ENCODE data around the gene TGM2.

The TGM2 gene

DNA sequence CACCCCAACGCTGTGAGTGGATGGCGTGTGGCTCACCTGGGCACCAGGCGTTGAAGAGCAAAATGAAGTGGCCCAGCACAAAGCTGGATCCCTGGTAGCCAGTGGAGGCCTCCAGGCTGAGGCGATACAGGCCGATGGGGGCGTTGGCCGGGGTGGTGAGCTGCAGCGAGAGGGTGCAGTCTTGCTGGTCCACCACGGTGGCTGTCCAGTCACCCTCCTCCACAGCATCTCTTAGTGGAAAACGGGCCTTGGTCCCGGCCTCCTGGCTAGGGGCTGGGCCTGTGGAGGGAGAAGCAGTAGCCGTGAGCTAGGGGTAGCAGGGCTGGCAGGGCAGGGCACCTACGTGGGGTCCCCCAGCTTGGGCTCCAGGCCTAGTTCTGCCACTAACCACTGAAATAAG lies 9.3 kb downstream of the TGM2 start:
- H3K4me3 ChIP-seq (ENCODE audit: low read depth in 1 of 2, low read length in 2 of 2): no peak overlapping the region
- H3K36me3 ChIP-seq (ENCODE audit: insufficient read depth, low read length): peaks cover 24% of the 10 kb centered on the region
- H3K4me1 ChIP-seq (ENCODE audit: insufficient read depth, low read length): peaks cover 43% of the 10 kb centered on the region
- H3K9me3 ChIP-seq (ENCODE audit: low read length): no peaks in the 10 kb centered on the region
- H3K9ac ChIP-seq (ENCODE audit: low read length): no peak overlapping the region
- no peaks in the 10 kb centered on the region for H3K27me3 ChIP-seq (ENCODE audit: control insufficient read depth in 1 of 2, insufficient read depth in 2 of 2, low read length in 2 of 2)
- H3K27ac ChIP-seq (ENCODE audit: low read depth, low read length): peak overlapping the region; percentile 49

DNA sequence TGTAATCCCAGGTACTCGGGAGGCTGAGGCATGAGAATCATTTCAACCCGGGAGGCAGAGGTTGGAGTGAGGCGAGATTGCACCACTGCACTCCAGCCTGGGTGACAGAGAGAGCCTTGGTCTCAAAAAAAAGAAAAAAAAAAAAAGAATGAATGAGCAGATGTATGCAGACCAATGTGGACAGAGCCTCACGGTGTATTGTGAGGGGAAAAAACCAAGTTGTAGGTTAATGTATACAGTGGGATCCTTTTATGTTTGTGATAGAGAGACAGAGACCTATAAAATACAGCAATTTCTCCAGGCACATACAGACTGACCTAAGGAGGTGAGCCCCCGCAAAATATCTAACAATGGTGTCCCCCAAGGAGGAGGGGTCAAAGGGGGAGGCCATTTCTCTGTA lies 11.7 kb downstream of the TGM2 start:
- Histone ChIP-seq H3K4me3 (ENCODE audit: low read depth in 1 of 2, low read length in 2 of 2) (no peak overlapping the region), H3K9ac (ENCODE audit: low read length) (no peak overlapping the region), H3K27ac (ENCODE audit: low read depth, low read length) (no peak overlapping the region), H3K36me3 (ENCODE audit: insufficient read depth, low read length) (peaks cover 25% of the 10 kb centered on the region), H3K27me3 (ENCODE audit: control insufficient read depth in 1 of 2, insufficient read depth in 2 of 2, low read length in 2 of 2) (no peaks in the 10 kb centered on the region), H3K4me1 (ENCODE audit: insufficient read depth, low read length) (peaks cover 41% of the 10 kb centered on the region), H3K9me3 (ENCODE audit: low read length) (no peaks in the 10 kb centered on the region)

DNA sequence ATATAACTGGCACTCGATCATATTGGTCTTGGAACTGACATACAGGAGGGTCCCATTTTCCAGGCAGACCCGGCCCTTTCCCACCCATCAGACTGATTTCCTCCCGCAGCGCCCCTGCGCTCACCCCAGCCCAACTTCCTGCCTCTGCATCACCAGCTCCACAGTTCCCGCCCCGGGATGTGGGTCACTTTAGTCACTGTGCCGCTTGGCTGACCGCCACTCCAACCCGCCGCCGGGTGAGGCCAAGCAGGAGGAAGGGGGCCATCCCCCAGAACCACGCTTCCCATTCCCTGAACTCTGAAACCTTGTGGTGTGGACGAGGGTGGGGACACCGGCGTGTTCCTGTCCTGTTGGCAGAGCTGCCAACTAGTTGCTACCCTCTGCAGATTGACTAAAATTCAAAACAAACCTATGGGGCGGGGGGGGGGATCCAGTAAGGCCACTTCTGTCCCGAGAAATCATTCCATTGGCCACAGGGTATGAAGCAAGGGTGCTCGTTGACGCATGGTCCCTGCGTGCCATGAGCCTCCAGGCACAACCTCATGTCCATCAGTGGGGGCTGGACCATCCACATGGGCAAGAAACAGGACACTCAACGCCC lies 12.3 kb downstream of the TGM2 start:
- peaks cover 34% of the 10 kb centered on the region for H3K4me1 ChIP-seq (ENCODE audit: insufficient read depth, low read length)
- H3K4me3 ChIP-seq (ENCODE audit: low read depth in 1 of 2, low read length in 2 of 2): peak overlapping the region in 1 of 2 donors; percentile 17
- no peaks in the 10 kb centered on the region for H3K27me3 ChIP-seq (ENCODE audit: control insufficient read depth in 1 of 2, insufficient read depth in 2 of 2, low read length in 2 of 2)
- peak overlapping the region; percentile 22 for H3K9ac ChIP-seq (ENCODE audit: low read length)
- peak overlapping the region; percentile 53 for H3K27ac ChIP-seq (ENCODE audit: low read depth, low read length)
- H3K36me3 ChIP-seq (ENCODE audit: insufficient read depth, low read length): peaks cover 28% of the 10 kb centered on the region
- no peaks in the 10 kb centered on the region for H3K9me3 ChIP-seq (ENCODE audit: low read length)

DNA sequence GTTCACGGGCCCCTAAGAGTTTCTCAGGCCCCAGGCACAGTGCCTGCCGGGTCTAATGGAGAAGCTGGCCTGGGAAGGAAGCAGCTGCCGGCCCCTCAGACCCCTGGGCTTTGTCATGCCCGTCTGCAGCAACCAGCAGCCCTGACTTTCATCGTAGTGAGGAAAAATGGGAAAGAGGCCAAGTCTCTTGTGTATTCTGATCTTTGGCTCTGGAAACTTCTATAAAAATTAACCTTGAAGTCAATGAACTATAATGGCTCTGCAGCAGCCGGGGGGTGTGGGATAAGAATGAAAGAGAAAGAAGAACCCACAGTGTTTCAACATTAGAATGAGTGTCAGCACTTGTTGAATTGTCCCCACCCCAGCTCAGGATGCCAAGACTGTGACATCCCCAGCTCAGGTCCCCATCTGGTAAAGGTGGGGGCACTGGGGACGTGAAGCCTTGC lies 12.9 kb downstream of the TGM2 start:
- Histone ChIP-seq H3K27me3 (ENCODE audit: control insufficient read depth in 1 of 2, insufficient read depth in 2 of 2, low read length in 2 of 2) (no peaks in the 10 kb centered on the region), H3K4me1 (ENCODE audit: insufficient read depth, low read length) (peaks cover 29% of the 10 kb centered on the region), H3K36me3 (ENCODE audit: insufficient read depth, low read length) (peaks cover 32% of the 10 kb centered on the region), H3K27ac (ENCODE audit: low read depth, low read length) (peak overlapping the region; percentile 53), H3K9ac (ENCODE audit: low read length) (peak overlapping the region; percentile 22), H3K4me3 (ENCODE audit: low read depth in 1 of 2, low read length in 2 of 2) (peak overlapping the region in 1 of 2 donors; percentile 17), H3K9me3 (ENCODE audit: low read length) (no peaks in the 10 kb centered on the region)

DNA sequence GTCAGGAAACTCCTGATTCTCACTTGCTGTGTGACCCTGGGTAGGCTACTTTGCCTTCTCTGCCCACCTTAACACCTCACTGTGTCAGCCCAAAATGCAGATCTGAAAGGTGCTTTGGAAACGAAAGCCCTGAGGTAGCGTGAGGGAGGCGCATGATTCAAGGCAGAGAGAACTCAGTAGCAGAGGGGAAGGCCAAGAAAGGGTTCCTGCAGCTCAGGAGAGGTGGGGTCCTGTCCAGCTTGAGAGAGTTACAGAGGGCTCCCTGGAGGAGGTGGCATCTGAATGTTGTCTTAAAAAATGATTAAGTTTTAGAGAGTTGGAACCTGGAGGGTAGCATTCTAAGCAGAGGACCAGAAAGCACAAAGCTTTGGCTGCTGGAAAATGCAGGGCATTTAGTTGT lies 13.6 kb downstream of the TGM2 start:
- Histone ChIP-seq H3K36me3 (ENCODE audit: insufficient read depth, low read length) (peaks cover 39% of the 10 kb centered on the region), H3K4me3 (ENCODE audit: low read depth in 1 of 2, low read length in 2 of 2) (no peak overlapping the region), H3K27ac (ENCODE audit: low read depth, low read length) (peak overlapping the region; percentile 53), H3K27me3 (ENCODE audit: control insufficient read depth in 1 of 2, insufficient read depth in 2 of 2, low read length in 2 of 2) (no peaks in the 10 kb centered on the region), H3K9ac (ENCODE audit: low read length) (no peak overlapping the region), H3K9me3 (ENCODE audit: low read length) (no peaks in the 10 kb centered on the region), H3K4me1 (ENCODE audit: insufficient read depth, low read length) (peaks cover 22% of the 10 kb centered on the region)

DNA sequence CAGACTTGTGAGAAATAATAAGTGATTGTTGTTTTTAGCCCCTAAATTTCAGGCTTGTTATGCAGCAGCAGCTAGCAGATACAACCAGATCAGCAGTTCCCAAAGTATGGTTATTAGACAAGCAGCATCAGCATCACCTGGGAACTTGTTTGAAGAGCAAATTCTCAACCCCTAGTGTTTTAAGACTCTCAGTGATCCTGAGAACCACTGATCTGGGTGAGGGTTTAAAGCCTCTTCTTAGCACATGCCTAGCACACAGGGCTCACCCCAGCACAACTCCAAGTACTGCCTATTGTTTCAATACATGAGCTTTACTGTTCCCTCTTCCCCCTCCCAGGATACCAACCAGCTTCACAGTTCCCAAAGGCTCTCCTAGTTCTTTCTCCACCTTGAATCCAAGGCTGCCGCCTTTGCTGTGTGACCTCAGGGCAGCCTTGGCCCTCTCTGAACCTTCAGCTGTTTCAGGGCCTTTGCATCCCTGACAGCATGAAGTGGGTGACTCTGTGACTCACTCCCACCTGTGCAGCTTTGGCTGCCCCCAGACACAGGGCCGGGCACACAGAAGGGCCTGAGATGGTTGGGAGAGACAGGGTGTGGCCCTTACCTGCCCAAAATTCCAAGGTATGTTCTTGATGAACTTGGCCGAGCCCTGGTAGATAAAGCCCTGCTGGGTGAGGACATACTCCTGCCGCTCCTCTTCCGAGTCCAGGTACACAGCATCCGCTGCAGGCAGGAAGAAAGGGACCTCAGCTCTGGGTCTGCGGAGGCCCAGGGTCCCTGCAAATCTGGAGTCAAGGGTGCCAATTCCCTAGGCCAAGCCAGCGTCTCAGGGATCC lies 14.5 kb downstream of the TGM2 start:
- no peak overlapping the region for H3K9ac ChIP-seq (ENCODE audit: low read length)
- H3K27ac ChIP-seq (ENCODE audit: low read depth, low read length): no peak overlapping the region
- H3K27me3 ChIP-seq (ENCODE audit: control insufficient read depth in 1 of 2, insufficient read depth in 2 of 2, low read length in 2 of 2): no peaks in the 10 kb centered on the region
- H3K36me3 ChIP-seq (ENCODE audit: insufficient read depth, low read length): peaks cover 44% of the 10 kb centered on the region
- H3K9me3 ChIP-seq (ENCODE audit: low read length): no peaks in the 10 kb centered on the region
- no peak overlapping the region for H3K4me3 ChIP-seq (ENCODE audit: low read depth in 1 of 2, low read length in 2 of 2)
- peaks cover 19% of the 10 kb centered on the region for H3K4me1 ChIP-seq (ENCODE audit: insufficient read depth, low read length)

DNA sequence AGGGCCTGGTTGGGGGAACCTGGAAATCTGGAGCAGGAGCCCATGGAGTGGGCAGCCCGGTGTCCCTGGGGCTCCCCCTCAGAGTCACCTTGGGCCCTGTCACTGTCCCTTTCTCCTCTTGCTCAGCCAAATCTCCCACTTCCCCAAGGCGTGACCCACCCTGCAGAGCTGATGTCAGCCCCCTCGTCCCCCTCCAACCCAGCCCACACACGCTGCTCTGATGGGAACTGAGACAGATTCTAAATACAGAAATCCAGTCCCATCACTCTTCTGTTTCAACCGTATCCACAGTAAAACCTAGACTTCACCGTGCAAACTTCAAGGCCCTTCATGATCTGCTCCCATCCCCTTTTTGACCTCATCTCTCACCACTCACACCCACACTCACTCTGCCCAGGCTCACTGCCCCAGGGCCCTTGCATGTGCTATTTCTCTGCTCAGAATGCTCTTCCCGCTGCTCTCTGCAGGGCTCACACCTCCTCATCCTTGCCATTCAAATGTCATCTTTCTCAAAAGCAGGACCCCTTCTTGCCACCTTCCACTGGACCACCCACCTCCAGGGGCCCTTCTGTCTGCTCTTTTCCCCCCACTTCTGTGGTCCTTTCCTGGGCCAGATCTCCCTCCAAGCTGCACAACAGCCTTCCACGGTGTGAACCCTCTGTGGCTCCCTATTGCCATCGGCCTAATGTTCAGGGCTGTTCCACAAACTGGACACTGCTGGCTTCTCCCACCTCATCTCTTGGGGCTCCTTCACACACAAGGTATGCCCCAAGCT lies 16.6 kb downstream of the TGM2 start:
- Histone ChIP-seq H3K36me3 (ENCODE audit: insufficient read depth, low read length) (peaks cover 34% of the 10 kb centered on the region), H3K27me3 (ENCODE audit: control insufficient read depth in 1 of 2, insufficient read depth in 2 of 2, low read length in 2 of 2) (no peaks in the 10 kb centered on the region), H3K4me1 (ENCODE audit: insufficient read depth, low read length) (peaks cover 39% of the 10 kb centered on the region), H3K9me3 (ENCODE audit: low read length) (no peaks in the 10 kb centered on the region), H3K9ac (ENCODE audit: low read length) (no peak overlapping the region), H3K27ac (ENCODE audit: low read depth, low read length) (no peak overlapping the region), H3K4me3 (ENCODE audit: low read depth in 1 of 2, low read length in 2 of 2) (no peak overlapping the region)

DNA sequence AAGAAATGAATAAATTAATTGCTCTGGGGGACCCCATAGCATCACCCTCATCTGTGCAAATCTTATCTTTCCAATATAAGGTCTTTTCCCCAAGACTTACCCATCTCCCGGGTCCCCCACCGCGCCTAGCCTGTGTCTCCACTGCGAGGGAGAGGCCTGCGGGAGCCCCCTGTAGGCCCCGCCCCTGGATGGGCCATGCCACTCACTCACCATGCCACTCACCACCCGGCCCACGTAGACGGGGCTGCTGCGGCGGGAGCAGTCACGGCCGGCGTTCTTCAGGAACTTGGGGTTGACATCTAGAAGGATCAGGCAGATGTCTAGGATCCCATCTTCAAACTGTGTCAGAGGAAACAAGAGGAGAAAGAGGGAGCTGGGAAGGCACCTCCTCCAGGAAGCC lies 17.3 kb downstream of the TGM2 start:
- H3K27ac ChIP-seq (ENCODE audit: low read depth, low read length): no peak overlapping the region
- no peak overlapping the region for H3K4me3 ChIP-seq (ENCODE audit: low read depth in 1 of 2, low read length in 2 of 2)
- peaks cover 34% of the 10 kb centered on the region for H3K36me3 ChIP-seq (ENCODE audit: insufficient read depth, low read length)
- H3K9ac ChIP-seq (ENCODE audit: low read length): no peak overlapping the region
- H3K27me3 ChIP-seq (ENCODE audit: control insufficient read depth in 1 of 2, insufficient read depth in 2 of 2, low read length in 2 of 2): no peaks in the 10 kb centered on the region
- peaks cover 39% of the 10 kb centered on the region for H3K4me1 ChIP-seq (ENCODE audit: insufficient read depth, low read length)
- no peaks in the 10 kb centered on the region for H3K9me3 ChIP-seq (ENCODE audit: low read length)

DNA sequence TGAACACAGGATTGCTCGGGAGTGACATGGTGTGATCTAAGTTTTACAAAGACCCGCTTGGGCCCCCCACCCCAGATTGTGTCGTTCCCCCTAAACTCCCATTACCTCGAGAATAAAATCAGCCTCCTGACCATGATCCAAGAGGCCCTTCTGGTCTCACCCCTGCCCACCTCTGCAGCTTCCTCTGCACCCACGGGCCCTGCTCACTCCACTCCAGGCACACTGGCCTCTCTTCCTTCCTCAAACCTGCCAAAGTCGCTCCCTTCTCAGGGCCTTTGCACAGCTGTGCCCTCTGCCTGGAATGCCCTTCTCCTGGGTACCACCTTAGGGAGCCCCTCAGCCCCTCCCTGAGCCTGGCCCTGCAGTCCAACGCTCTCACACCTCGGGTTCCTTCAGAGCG lies 17.9 kb downstream of the TGM2 start:
- peaks cover 34% of the 10 kb centered on the region for H3K36me3 ChIP-seq (ENCODE audit: insufficient read depth, low read length)

DNA sequence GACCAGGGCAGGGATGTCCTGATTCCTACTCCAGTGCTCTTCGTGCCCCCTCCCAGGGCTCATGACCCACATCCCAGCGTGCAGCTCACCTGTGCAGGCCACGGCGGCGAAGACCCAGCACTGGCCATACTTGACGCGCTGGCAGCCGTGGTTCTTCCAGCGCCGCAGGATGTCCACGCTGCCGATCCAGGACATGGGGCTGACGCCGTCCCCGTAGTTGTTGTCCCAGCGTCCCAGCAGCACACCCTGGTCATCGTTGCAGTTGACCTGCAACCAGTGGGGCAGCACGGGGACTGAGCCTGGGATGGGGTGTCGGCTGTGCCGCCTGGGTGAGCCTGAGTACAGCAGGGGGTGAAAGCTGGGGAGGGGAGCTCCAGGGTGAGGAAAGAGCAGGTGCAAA lies 18.4 kb downstream of the TGM2 start:
- Histone ChIP-seq H3K4me1 (ENCODE audit: insufficient read depth, low read length) (peaks cover 28% of the 10 kb centered on the region), H3K27me3 (ENCODE audit: control insufficient read depth in 1 of 2, insufficient read depth in 2 of 2, low read length in 2 of 2) (no peaks in the 10 kb centered on the region), H3K27ac (ENCODE audit: low read depth, low read length) (no peak overlapping the region), H3K36me3 (ENCODE audit: insufficient read depth, low read length) (peaks cover 34% of the 10 kb centered on the region), H3K9ac (ENCODE audit: low read length) (no peak overlapping the region), H3K9me3 (ENCODE audit: low read length) (no peaks in the 10 kb centered on the region), H3K4me3 (ENCODE audit: low read depth in 1 of 2, low read length in 2 of 2) (no peak overlapping the region)

More for the DNA sequence above, 17.9 kb downstream of the TGM2 start:
- H3K9ac ChIP-seq (ENCODE audit: low read length): no peak overlapping the region
- no peak overlapping the region for H3K27ac ChIP-seq (ENCODE audit: low read depth, low read length)
- no peaks in the 10 kb centered on the region for H3K27me3 ChIP-seq (ENCODE audit: control insufficient read depth in 1 of 2, insufficient read depth in 2 of 2, low read length in 2 of 2)
- no peaks in the 10 kb centered on the region for H3K9me3 ChIP-seq (ENCODE audit: low read length)
- H3K4me3 ChIP-seq (ENCODE audit: low read depth in 1 of 2, low read length in 2 of 2): no peak overlapping the region
- peaks cover 34% of the 10 kb centered on the region for H3K4me1 ChIP-seq (ENCODE audit: insufficient read depth, low read length)

DNA sequence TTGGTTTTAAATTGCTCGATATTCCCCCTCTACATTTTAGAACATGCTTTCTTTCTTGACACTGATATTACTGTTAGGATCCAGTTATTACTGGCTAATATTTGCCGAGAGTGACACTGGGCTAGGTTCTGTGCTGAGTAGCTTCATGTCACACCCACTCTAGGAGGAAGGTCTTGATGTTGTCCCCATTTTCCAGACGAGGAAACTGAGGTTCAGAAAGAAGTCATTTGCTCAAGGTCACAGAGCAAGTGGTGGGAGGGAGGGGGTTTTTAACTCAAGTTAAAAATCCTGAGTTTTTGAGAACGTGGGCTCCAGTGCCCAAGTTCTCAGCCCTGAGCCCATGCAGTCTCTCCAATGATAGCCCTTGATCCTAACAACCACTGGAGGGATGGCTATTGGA lies 18.9 kb downstream of the TGM2 start:
- H3K27ac ChIP-seq (ENCODE audit: low read depth, low read length): no peak overlapping the region
- H3K9ac ChIP-seq (ENCODE audit: low read length): no peak overlapping the region
- H3K36me3 ChIP-seq (ENCODE audit: insufficient read depth, low read length): peaks cover 34% of the 10 kb centered on the region
- H3K4me3 ChIP-seq (ENCODE audit: low read depth in 1 of 2, low read length in 2 of 2): no peak overlapping the region
- no peaks in the 10 kb centered on the region for H3K27me3 ChIP-seq (ENCODE audit: control insufficient read depth in 1 of 2, insufficient read depth in 2 of 2, low read length in 2 of 2)
- H3K4me1 ChIP-seq (ENCODE audit: insufficient read depth, low read length): peaks cover 24% of the 10 kb centered on the region
- H3K9me3 ChIP-seq (ENCODE audit: low read length): no peaks in the 10 kb centered on the region

Measured in muscle layer of colon (tissue), 2 donors.